Ovary (tissue), 3 donors: ENCODE data around the gene FAAH.

Experiments used
- CTCF ChIP-seq, 3 donors: fragments of 450-650 bp in 2 of 3; fragments of 200-600 bp in 1 of 3; IDR thresholded peaks; one replicate each; pipeline versions ENCODE4 v1.5.1 to v1.8.0; 2016 to 2022; ENCODE audit warnings: antibody characterized with exemption in 3 of 3, mild to moderate bottlenecking in 1 of 3
- EP300 ChIP-seq: sonication (generic); formaldehyde crosslinking; IDR thresholded peaks from one replicate; pipeline ENCODE4 v1.6.1; 2017; ENCODE audit warnings: antibody characterized with exemption
- POLR2A ChIP-seq: fragments of 450-650 bp; IDR thresholded peaks from one replicate; pipeline ENCODE4 v1.6.1; 2017; ENCODE audit warnings: antibody characterized with exemption, mild to moderate bottlenecking, moderate library complexity
- donor health status: DM: no; HTN: no; CAD: no.

DNA sequence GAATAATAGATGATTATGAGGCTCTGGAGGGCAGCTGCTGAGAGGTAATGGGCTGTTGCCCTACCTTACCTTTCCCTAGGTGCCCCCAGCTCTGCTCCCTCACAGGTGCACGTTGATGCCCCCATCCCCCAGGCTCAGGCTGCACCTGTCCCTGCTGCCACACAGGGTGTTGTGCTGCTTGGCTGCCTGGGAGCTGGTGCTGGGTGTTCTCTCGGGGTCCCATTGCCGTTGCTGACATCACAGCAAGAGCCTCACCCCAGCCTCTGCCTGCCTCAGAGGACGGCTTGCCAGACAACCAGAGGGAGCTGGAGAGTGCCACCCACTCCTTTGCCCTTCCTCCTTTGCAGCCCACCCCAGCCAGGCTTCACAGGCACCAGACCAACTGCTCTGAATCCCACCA is 64.1 kb downstream of the FAAH start:
- no peak for TF ChIP-seq POLR2A
- TF ChIP-seq CTCF (IDR thresholded peaks at IDR 0.05): no peak
- no peak for TF ChIP-seq EP300
